ENCODE data around the gene DRD2.

DNA sequence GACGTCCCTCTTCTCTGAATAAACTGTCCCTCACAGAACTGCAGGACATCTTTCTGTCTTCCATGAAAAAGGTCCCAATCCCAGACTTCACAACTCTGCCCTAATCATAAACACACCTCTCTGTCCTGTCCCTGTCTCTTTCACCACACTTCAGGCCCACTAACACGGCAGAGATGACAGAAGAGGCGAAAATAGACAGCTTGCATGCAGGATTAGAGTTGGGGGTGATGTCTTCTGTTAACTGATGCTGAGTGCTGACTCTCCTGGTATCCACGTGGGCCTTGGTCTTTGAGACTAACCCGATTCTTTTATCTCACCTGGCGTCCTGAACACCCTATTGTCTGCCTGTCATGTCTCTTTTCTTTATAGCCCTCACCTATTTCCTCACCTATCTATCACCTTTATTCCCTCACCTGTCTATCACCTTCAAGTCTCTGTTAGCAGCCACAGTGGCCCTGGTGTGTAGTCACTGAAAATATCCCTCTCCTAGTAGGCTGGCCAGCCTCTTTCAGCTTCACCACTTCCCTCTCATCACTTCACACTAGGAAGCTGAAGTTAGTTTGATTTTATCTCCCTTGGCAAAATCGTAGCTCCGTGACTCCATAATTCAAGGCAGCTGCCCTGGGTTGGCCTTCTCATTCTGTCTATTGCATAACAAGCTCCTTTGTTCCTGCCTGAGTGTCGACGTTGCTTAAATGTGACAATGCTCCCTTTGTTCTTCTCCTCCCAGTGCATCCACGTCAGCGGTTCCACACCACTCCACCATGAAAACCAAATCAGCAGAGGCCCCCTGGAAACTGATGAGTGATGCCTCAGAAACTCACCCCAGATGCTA, 30.6 kb upstream of the DRD2 start:
- TF ChIP-seq, protein P1, sequence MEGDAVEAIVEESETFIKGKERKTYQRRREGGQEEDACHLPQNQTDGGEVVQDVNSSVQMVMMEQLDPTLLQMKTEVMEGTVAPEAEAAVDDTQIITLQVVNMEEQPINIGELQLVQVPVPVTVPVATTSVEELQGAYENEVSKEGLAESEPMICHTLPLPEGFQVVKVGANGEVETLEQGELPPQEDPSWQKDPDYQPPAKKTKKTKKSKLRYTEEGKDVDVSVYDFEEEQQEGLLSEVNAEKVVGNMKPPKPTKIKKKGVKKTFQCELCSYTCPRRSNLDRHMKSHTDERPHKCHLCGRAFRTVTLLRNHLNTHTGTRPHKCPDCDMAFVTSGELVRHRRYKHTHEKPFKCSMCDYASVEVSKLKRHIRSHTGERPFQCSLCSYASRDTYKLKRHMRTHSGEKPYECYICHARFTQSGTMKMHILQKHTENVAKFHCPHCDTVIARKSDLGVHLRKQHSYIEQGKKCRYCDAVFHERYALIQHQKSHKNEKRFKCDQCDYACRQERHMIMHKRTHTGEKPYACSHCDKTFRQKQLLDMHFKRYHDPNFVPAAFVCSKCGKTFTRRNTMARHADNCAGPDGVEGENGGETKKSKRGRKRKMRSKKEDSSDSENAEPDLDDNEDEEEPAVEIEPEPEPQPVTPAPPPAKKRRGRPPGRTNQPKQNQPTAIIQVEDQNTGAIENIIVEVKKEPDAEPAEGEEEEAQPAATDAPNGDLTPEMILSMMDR (conservative IDR thresholded peaks at IDR 0.05), result no peak
- TF ChIP-seq ZFX (IDR thresholded peaks at IDR 0.05), result no peak
